ENCODE measurements around the gene EID1. TPM values are rescaled to one million over a fixed set of nuclear protein-coding genes. Genes with fewer than 3 reads are reported as not detected.

The EID1 gene
- total RNA-seq, 1 experiment from 2014 or later = 98.7 TPM

DNA sequence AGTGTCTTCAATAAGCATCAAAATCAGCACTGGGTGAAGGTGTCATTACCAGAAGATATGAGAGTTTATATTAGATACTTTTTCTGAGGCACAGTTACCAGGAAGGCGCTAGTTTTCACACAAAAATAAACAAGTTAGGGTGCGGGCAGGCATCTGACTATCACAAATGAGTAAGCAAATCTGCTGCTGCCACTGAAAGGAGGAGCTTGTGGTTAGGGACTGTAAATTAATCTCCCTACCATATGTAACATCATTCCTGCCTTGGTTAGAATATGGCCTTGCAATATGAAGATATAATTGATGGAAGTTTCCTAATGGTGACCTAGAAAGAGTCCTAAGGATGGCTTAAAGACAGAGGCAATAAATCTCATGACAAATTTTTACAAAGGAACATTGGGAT is 19.5 kb upstream of the EID1 start:
- peak; percentile 56 for DNase-seq

DNA sequence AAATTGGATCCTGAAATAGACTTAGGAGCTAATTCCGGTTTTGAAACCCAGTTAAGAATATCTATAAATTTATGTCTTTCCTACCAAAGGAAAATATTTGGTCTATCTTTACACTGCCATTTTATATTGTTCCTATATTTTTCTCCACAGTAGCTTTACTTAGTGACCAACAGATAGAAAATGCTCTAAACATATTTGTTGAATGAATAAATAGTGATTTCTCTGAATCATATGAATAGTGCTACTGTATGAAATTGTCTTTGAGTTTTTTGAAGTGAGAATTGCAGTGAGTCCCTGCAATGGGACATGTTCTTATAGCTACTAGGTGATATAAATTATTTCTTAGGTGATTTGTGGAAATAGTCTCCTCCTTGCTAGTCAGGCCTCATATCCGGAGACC is 18.5 kb upstream of the EID1 start:
- ChIA-PET CTCF (interaction anchor here (0.6 to 1.3 kb wide), 3 partner anchors 49 to 140 kb away, joined by 3 to 4 read pairs (median 3); partner anchors contain the start of gene CEP152), POLR2A (ENCODE audit: unreplicated experiment) (no interaction called here)
- intact Hi-C loops (cut with micrococcal nuclease) = loop anchor here (2.0 to 5.0 kb wide), 2 partner anchors 47 to 137 kb away; partner anchors contain the start of gene CEP152
- Histone ChIP-seq H3K36me3 (ENCODE audit: low read depth, low read length) (no peaks in the 10 kb centered on the region), H3K4me2 (ENCODE audit: low read length) (peak overlapping the region; percentile 21), H3K9me2 (replicated peaks; ENCODE audit: low read length) (no peaks in the 10 kb centered on the region), H3K79me2 (ENCODE audit: low read length) (no peaks in the 10 kb centered on the region), H2AFZ (ENCODE audit: low read length) (no peak overlapping the region), H3K9me3 (ENCODE audit: low read length) (no peaks in the 10 kb centered on the region), H3K27me3 (ENCODE audit: low read length) (no peaks in the 10 kb centered on the region), H4K20me1 (ENCODE audit: low read length) (no peaks in the 10 kb centered on the region), H3K4me3 (ENCODE audit: low read length) (no peak overlapping the region), H3K27ac (ENCODE audit: low read length) (peak overlapping the region; percentile 64), H3K4me1 (ENCODE audit: insufficient read depth, low read length) (peaks cover 31% of the 10 kb centered on the region), H3K9ac (ENCODE audit: low read length) (no peak overlapping the region), H3F3A (ENCODE audit: low read length, unreplicated experiment) (no peaks in the 10 kb centered on the region)
- DNase-seq (peak; percentile 52), ATAC-seq (peak; percentile 64)
- no TSS peak for BruUV-seq (replicated peaks)
- TF ChIP-seq, protein P1, sequence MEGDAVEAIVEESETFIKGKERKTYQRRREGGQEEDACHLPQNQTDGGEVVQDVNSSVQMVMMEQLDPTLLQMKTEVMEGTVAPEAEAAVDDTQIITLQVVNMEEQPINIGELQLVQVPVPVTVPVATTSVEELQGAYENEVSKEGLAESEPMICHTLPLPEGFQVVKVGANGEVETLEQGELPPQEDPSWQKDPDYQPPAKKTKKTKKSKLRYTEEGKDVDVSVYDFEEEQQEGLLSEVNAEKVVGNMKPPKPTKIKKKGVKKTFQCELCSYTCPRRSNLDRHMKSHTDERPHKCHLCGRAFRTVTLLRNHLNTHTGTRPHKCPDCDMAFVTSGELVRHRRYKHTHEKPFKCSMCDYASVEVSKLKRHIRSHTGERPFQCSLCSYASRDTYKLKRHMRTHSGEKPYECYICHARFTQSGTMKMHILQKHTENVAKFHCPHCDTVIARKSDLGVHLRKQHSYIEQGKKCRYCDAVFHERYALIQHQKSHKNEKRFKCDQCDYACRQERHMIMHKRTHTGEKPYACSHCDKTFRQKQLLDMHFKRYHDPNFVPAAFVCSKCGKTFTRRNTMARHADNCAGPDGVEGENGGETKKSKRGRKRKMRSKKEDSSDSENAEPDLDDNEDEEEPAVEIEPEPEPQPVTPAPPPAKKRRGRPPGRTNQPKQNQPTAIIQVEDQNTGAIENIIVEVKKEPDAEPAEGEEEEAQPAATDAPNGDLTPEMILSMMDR (conservative IDR thresholded peaks at IDR 0.05; ENCODE audit: low read depth, low read length) = no peak

More for the DNA sequence above, 19.5 kb upstream of the EID1 start:
- no TSS peak for BruUV-seq (replicated peaks)
- Histone ChIP-seq H3K9ac (ENCODE audit: low read length) (no peak overlapping the region), H3K27ac (ENCODE audit: low read length) (peak overlapping the region; percentile 31; the same call in 1 of the 2 replicates), H3F3A (ENCODE audit: low read length, unreplicated experiment) (no peaks in the 10 kb centered on the region), H3K79me2 (ENCODE audit: low read length) (no peaks in the 10 kb centered on the region), H3K9me3 (ENCODE audit: low read length) (no peaks in the 10 kb centered on the region), H3K36me3 (ENCODE audit: low read depth, low read length) (no peaks in the 10 kb centered on the region), H2AFZ (ENCODE audit: low read length) (peak overlapping the region; percentile 58), H3K27me3 (ENCODE audit: low read length) (no peaks in the 10 kb centered on the region), H4K20me1 (ENCODE audit: low read length) (no peaks in the 10 kb centered on the region), H3K4me3 (ENCODE audit: low read length) (no peak overlapping the region), H3K9me2 (replicated peaks; ENCODE audit: low read length) (no peaks in the 10 kb centered on the region), H3K4me1 (ENCODE audit: insufficient read depth, low read length) (peaks cover 31% of the 10 kb centered on the region), H3K4me2 (ENCODE audit: low read length) (peak overlapping the region; percentile 50; the same call in 1 of the 2 replicates)
- peak; percentile 35; the same call in 1 of the 2 replicates for ATAC-seq
- intact Hi-C loops (cut with micrococcal nuclease) = loop anchor here (2.0 to 5.0 kb wide), 2 partner anchors 46 to 136 kb away; partner anchors contain the start of gene CEP152
- TF ChIP-seq, protein P1 (conservative IDR thresholded peaks at IDR 0.05; ENCODE audit: low read depth, low read length) = no peak
- TF ChIP-seq EZH2phosphoT487 (IDR thresholded peaks at IDR 0.05; ENCODE audit: borderline replicate concordance, low read length) (no peak), EZH2 (IDR thresholded peaks at IDR 0.05; ENCODE audit: low read length, unreplicated experiment) (no peak)
- ChIA-PET CTCF (no interaction called here), POLR2A (ENCODE audit: unreplicated experiment) (interaction anchor here (0.6 kb wide), 1 partner anchor 51 kb away, joined by 3 read pairs; no protein-coding TSS in a partner anchor)

DNA sequence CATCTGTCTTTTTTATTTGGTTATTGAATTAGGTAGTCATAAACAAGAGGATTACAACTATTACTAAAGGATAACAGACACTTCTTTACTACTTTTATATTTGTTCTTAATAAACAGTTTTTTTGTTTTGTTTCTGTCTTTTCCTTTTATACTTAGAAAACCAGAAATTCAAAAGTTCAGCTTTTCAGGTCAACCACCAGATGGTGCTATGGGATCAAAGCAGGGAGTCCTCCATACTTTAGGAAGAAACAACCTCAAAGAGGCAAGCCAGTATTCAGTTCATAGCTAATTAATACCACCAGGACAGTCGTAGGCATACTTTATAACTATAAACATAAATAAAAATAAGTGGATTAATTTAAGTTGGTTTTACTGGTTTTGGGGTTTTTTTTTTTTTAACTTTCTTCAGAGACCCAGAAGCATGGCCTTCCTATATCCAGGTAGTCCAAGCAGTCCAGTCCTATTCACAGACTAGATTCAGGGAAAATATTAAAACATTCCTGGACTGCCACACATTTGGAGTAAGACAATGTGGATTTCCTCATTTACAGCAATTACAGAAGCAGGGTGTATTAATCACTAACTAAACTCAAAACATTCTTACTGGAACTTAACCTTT is 16.0 kb upstream of the EID1 start:
- intact Hi-C loops (cut with micrococcal nuclease) = loop anchor here (1.0 to 5.0 kb wide), 6 partner anchors 104 to 1285 kb away; partner anchors contain the start of genes FGF7 and SECISBP2L
- Histone ChIP-seq H2AFZ (ENCODE audit: low read length) (0 out of 2 replicates have a peak overlapping the region, but pooled peaks have one; percentile 35), H3K9me2 (replicated peaks; ENCODE audit: low read length) (no peaks in the 10 kb centered on the region), H4K20me1 (ENCODE audit: low read length) (no peaks in the 10 kb centered on the region), H3K4me3 (ENCODE audit: low read length) (no peak overlapping the region), H3K9ac (ENCODE audit: low read length) (peak overlapping the region; percentile 21; the same call in 1 of the 2 replicates), H3K36me3 (ENCODE audit: low read depth, low read length) (no peaks in the 10 kb centered on the region), H3K4me2 (ENCODE audit: low read length) (no peak overlapping the region), H3K27me3 (ENCODE audit: low read length) (no peaks in the 10 kb centered on the region), H3K79me2 (ENCODE audit: low read length) (no peaks in the 10 kb centered on the region), H3K9me3 (ENCODE audit: low read length) (no peaks in the 10 kb centered on the region), H3K27ac (ENCODE audit: low read length) (peak overlapping the region; percentile 58), H3F3A (ENCODE audit: low read length, unreplicated experiment) (no peaks in the 10 kb centered on the region), H3K4me1 (ENCODE audit: insufficient read depth, low read length) (peaks cover 40% of the 10 kb centered on the region)
- POLR2A ChIA-PET (ENCODE audit: unreplicated experiment) = interaction anchor here (0.8 kb wide), 1 partner anchor 39 kb away, joined by 7 read pairs; no protein-coding TSS in a partner anchor
- TF ChIP-seq EZH2 (IDR thresholded peaks at IDR 0.05; ENCODE audit: low read length, unreplicated experiment) = no peak
- TF ChIP-seq, protein P1 (conservative IDR thresholded peaks at IDR 0.05; ENCODE audit: low read depth, low read length) = peak; percentile 88
- no peak for TF ChIP-seq EZH2phosphoT487 (IDR thresholded peaks at IDR 0.05; ENCODE audit: borderline replicate concordance, low read length)
- CTCF ChIA-PET = interaction anchor here (0.6 to 2.0 kb wide), 5 partner anchors 102 to 284 kb away, joined by 3 to 17 read pairs (median 10); partner anchors contain the start of gene SHC4
- no TSS peak for BruUV-seq (replicated peaks)
- peak; percentile 68 for DNase-seq
- peak; percentile 29; the same call in 1 of the 2 replicates for ATAC-seq

Measured in PC-3 (cell line).